GM18868 (cell line): Measurements from ENCODE around the gene HBS1L.

Source experiments
- ATAC-seq: cut with Tn5 transposase; IDR thresholded peaks from one replicate; pipeline ENCODE4 v1.9.1; 2021; ENCODE audit warnings: mild to moderate bottlenecking, moderate library complexity; ENCODE audit not compliant: unreplicated experiment

Gene HBS1L

GRCh38 chr6:135002974-135003703, 51.5 kb downstream of the HBS1L start:
- ATAC-seq: peak; percentile 98

GRCh38 chr6:135002229-135002844, 52.3 kb downstream of the HBS1L start:
- no peak for ATAC-seq

- ATAC-seq: no peak
These were observed 55.5 kb downstream of the HBS1L start for GRCh38 chr6:134999107-134999506.

GRCh38 chr6:134997133-134997995, 57.3 kb downstream of the HBS1L start:
- no peak for ATAC-seq

- no peak for ATAC-seq
These were observed 59.1 kb downstream of the HBS1L start for GRCh38 chr6:134995536-134995935.

GRCh38 chr6:134994431-134994830, 60.2 kb downstream of the HBS1L start:
- ATAC-seq: no peak

GRCh38 chr6:134992155-134992554, 62.5 kb downstream of the HBS1L start:
- no peak for ATAC-seq

GRCh38 chr6:134990262-134990661, 64.4 kb downstream of the HBS1L start:
- no peak for ATAC-seq

DNA sequence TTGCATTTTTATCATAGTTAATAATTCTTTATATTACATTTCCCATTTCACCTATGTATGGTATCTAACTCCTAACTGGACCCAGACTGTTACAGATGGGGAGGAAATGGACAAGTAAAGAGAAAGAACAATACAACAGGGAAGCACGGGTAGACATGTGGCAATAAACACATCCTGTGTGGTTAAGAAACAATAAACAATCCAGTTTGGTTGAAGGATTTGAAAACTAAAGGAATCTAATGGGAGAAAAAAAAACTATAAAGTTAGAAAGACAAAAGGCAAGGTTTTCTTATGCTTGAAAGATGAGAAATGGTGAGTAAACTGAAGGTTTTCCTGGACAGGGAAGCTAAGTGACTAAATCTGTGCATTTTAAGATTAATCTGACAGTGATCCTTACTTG, 69.8 kb downstream of the HBS1L start:
- ATAC-seq: no peak

- ATAC-seq: no peak
These were observed 70.8 kb downstream of the HBS1L start for GRCh38 chr6:134983823-134984222.

GRCh38 chr6:134982161-134982560, 72.5 kb downstream of the HBS1L start:
- ATAC-seq: no peak

DNA sequence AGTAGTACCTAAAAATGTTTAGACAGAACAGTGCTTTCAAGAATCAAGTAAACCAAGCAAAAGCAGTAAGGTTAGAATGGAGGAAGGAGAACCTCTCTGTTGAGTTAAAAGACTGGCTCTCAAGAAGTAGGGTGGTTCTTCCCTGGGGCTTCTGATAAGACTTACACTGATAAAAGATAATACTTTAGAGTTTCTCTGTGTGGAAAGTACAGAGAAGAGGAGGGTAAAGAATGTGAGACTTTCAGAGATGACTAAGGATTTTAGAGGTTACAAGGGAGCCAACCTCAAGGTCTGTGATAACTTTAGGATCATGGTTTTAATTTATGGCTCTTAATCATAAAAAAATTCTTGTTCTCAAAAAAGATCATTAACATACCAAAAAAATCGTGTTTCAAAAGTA, 73.8 kb downstream of the HBS1L start:
- ATAC-seq: no peak

DNA sequence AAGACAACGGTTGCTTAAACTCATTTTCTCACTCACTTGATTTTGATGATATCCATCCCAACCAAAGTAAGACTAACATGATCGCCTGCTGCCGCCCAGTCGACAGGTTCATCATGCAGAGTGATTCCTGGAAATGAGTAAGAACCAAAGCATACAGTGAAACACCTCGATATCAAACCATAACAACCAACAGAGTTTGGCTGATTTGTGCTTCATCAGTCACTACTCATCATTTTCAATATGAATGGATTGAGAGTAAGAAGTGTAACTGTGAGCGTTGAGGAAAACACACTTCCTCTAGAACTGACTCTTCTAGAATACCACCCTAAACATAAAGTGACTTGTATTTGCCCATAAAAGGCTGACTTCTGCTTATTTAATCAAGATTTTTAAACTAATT, 75.5 kb downstream of the HBS1L start:
- ATAC-seq: peak; percentile 92

DNA sequence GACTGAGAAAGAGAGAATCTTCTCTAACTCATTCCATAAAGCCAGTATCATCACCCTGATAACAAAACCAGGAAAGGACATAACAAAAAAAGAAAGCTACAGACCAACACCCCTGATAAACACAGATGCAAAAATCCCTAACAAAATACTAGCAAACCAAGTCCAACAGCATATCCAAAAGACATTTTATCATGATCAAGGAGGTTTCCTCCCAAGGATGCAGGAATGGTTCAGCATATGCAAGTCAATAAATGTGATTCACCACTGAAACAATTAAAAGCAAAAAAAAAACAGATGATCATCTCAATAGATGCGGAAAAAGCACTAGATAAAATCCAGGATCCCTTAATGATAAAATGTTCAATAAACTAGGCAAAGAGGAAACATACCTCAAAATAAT, 80.3 kb downstream of the HBS1L start:
- ATAC-seq: no peak

GRCh38 chr6:134967711-134968110, 86.9 kb downstream of the HBS1L start:
- ATAC-seq: no peak

DNA sequence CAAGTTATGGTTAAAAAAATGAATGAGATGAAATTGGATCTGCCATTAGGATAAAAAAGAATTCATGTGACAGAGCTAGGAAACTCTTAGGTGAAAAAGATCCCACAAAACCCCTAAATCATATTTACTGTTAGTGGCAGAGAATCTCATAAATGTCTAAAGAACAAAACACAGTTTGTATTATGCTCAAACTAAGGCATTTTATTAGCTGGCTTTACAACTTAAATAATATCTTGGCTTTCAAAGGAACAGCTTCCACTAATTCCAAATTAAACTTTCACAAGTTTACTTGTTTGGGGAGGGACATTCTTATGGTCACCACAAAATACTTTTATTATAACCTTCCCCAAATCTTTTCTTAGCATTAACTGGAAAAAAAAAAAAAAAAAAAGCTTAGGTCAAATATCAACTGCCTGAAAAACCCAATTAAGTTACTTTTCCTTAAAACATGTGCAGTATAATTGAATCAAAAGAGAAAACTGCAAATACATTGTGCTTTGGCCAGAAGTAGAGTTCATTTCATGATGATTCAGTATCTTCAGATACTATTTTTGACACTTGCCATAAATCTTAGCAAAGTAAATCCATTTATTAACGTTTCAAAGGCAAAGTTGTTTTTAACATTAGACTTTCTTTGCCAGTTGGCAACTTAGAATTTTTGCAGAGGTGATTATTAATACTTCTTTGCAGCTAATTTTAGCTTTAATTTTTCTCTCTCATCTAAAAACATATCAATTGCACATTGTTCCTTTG, 90.0 kb downstream of the HBS1L start:
- ATAC-seq: no peak

DNA sequence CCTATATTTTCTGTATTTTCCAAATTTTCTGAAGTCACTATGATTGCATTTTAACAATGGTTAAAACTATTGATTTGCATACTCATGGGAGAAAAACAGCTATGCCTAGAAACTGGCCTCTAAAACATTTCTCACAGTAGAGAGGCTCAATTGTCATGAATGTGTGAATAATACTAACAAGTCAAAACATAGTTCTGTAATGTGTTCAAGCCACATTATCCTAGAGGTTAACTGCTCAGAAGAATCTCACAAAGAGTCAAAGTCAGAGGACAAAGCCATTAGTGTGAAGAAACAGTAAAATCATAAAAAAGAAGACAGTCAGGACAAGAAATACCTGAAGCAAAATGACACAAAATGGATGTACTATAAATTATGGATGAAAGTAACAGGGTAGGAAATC, 92.2 kb downstream of the HBS1L start:
- ATAC-seq: no peak

DNA sequence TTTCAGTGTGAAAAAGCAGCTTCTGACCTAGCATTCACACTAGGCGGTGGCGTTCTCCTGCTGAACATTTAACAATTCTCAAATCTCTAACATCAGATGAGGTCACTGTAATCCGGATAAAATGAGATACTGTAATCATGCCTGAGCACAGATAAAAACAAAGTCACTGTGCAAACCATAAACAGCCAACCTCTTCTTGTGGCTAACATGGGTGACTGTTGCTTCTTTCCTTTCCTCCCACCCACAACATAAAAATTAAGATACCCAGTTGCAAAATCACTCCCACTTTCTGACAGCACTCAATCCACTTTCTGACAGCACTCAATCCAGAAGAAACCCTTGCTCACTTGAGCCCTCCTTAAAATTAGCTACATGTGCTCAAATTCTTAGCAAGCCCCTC, 93.3 kb downstream of the HBS1L start:
- ATAC-seq: no peak

- ATAC-seq: no peak
These were observed 95.0 kb downstream of the HBS1L start for GRCh38 chr6:134959603-134960002.

DNA sequence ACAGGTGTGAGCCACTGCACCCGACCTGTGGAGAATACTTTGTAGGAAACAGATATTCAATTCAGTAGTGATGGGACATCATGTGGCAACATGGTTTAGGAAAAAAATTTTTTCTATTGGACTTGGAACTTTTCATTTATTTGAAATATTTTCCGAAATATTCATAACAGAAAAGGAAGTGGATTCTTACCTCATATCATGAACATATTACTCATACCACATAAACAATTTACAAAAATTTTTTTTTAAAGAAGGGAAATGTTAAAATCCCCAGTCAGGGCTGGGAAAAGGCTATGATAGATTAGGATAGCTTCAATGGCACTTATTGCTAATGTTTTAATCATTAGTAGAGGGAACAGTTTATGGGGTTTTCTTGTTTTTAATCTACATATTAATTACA, 97.9 kb downstream of the HBS1L start:
- ATAC-seq: no peak

GRCh38 chr6:134956032-134956431, 98.6 kb downstream of the HBS1L start:
- no peak for ATAC-seq
